K562 (cell line): ENCODE measurements around the gene MYO15B. TPM values are rescaled to one million over a fixed set of nuclear protein-coding genes. Genes with fewer than 3 reads are reported as not detected.

Experiments
- ATAC-seq: fragments of 200-7000 bp; cut with Tn5 transposase; 3 replicates; pipeline ENCODE4 v1.9.1; 2020; ENCODE audit warnings: moderate library complexity
- BruUV-seq: library from RNA; stranded (reverse); fragments of 400-500 nt; replicated peaks from 2 replicates; lab custom pipeline; 2021; lab: Mats Ljungman, UMichigan
- CTCF ChIA-PET: fragments of 300-600 bp; formaldehyde crosslinking; extraction: SDS; loops from one replicate; lab custom pipeline; 2021; ENCODE audit warnings: low intra/inter-chr PET ratio; lab: Yijun Ruan, JAX
- POLR2A ChIA-PET: fragments of 300-600, 350-650 bp; sonication (Branson Sonifier 250); formaldehyde crosslinking; extraction: SDS; loops from one replicate; lab custom pipeline; 2021; ENCODE audit warnings: antibody characterized with exemption, inconsistent platforms; lab: Yijun Ruan, JAX
- DNase-seq, 4 experiments: peaks; one replicate each; pipeline versions ENCODE4 v3.0.0 to v3.0.0-alpha.2; 2011 to 2018; ENCODE audit warnings: low spot score in 3 of 4, mixed read lengths in 3 of 4; ENCODE audit errors: extremely low read depth in 1 of 4
- FAIRE-seq: peaks from 2 replicates; lab custom pipeline; 2011; peaks lifted over from hg19 to GRCh38; lab: Jason Lieb, UNC
- H2AFZ ChIP-seq: 2 replicates; pipeline ENCODE4 v1.6.0; 2011; ENCODE audit warnings: low read depth, low read length, control low read depth, inconsistent platforms
- H3K27ac ChIP-seq: fragments of 200-600 bp; 3 replicates; pipeline ENCODE4 v1.8.0; 2011; ENCODE audit warnings: low read depth, mild to moderate bottlenecking, control low read depth, inconsistent platforms, low read length, moderate library complexity, mixed read lengths; ENCODE audit errors: extremely low read depth
- H3K27me3 ChIP-seq, 2 experiments: fragments of 300-600 bp in 1 of 2; 2 replicates in 1 of 2; 3 replicates in 1 of 2; pipeline versions ENCODE4 v1.6.0 to v1.8.0; 2011; ENCODE audit warnings: inconsistent platforms in 2 of 2, low read length in 2 of 2, mild to moderate bottlenecking in 1 of 2, mixed read lengths in 1 of 2, moderate library complexity in 1 of 2; ENCODE audit not compliant: control insufficient read depth in 2 of 2, insufficient read depth in 2 of 2
- H3K36me3 ChIP-seq: fragments of 300-600 bp; 3 replicates; pipeline ENCODE4 v1.8.0; 2011; ENCODE audit warnings: mild to moderate bottlenecking, low read length, inconsistent platforms; ENCODE audit not compliant: control insufficient read depth, insufficient read depth
- H3K4me1 ChIP-seq, 2 experiments: fragments of 200-600 bp in 1 of 2; replicated peaks in 1 of 2; 2 replicates in 1 of 2; 3 replicates in 1 of 2; pipeline versions ENCODE4 v1.5.1 to v1.8.0; 2011; ENCODE audit warnings: inconsistent platforms in 2 of 2, low read length in 2 of 2, mild to moderate bottlenecking in 1 of 2, mixed read lengths in 1 of 2, moderate library complexity in 1 of 2; ENCODE audit not compliant: control insufficient read depth in 2 of 2, insufficient read depth in 2 of 2
- H3K4me2 ChIP-seq: 2 replicates; pipeline ENCODE4 v1.6.1; 2011; ENCODE audit warnings: low read length, control low read depth, inconsistent platforms, mixed read lengths; ENCODE audit not compliant: insufficient read depth
- H3K4me3 ChIP-seq: fragments of 200-600 bp; sonication (generic), shearing (Covaris generic); 2 replicates; pipeline ENCODE4 v1.5.1; 2016; ENCODE audit warnings: control low read depth, inconsistent platforms
- H3K79me2 ChIP-seq: fragments of 200-600 bp; 3 replicates; pipeline ENCODE4 v1.8.0; 2011; ENCODE audit warnings: low read length, inconsistent platforms; ENCODE audit not compliant: control insufficient read depth, insufficient read depth
- H3K9ac ChIP-seq, 2 experiments: 2 replicates each; pipeline versions ENCODE4 v1.6.0 to v1.6.1; 2011; ENCODE audit warnings: low read depth in 2 of 2, low read length in 2 of 2, control low read depth in 1 of 2, inconsistent platforms in 1 of 2, mild to moderate bottlenecking in 1 of 2, mixed read lengths in 1 of 2; ENCODE audit not compliant: insufficient read depth in 1 of 2
- H3K9me1 ChIP-seq: one replicate; pipeline ENCODE4 v1.6.0; 2011; ENCODE audit warnings: inconsistent platforms, mild to moderate bottlenecking, low read length, moderate library complexity; ENCODE audit not compliant: control insufficient read depth, insufficient read depth
- H3K9me3 ChIP-seq: replicated peaks from 2 replicates; pipeline ENCODE4 v1.5.1; 2011; ENCODE audit warnings: low read depth, low read length, inconsistent platforms; ENCODE audit not compliant: control insufficient read depth, insufficient read depth
- H4K20me1 ChIP-seq: replicated peaks from 2 replicates; pipeline ENCODE4 v1.6.1; 2011; ENCODE audit warnings: low read length, inconsistent platforms, mixed read lengths; ENCODE audit not compliant: control insufficient read depth, insufficient read depth
- HSF4 ChIP-seq: fragments of 250-450 bp; sonication (Bioruptor Pico); IDR thresholded peaks from 2 replicates; pipeline ENCODE4 v2.1.2; 2022; ENCODE audit warnings: mild to moderate bottlenecking, moderate library complexity, borderline replicate concordance
- MTA2 ChIP-seq: fragments of 450-650 bp; IDR thresholded peaks from 2 replicates; pipeline ENCODE4 v1.6.1; 2016; ENCODE audit warnings: low read depth
- NFIC ChIP-seq: fragments of 450-650 bp; IDR thresholded peaks from 2 replicates; pipeline ENCODE4 v1.6.1; 2017; ENCODE audit warnings: mild to moderate bottlenecking, inconsistent platforms
- NFIX ChIP-seq: fragments of 250-450 bp; sonication (Bioruptor Pico); IDR thresholded peaks from 2 replicates; pipeline ENCODE4 v1.4.0; 2020; ENCODE audit warnings: low read depth, mild to moderate bottlenecking, moderate library complexity
- NKRF ChIP-seq: fragments of 450-650 bp; IDR thresholded peaks from 2 replicates; pipeline ENCODE4 v1.6.1; 2016; ENCODE audit warnings: borderline replicate concordance
- RBFOX2 ChIP-seq: fragments of 200-400 bp; formaldehyde crosslinking; IDR thresholded peaks from 2 replicates; pipeline ENCODE4 v1.6.1; 2017; ENCODE audit warnings: low read depth, mild to moderate bottlenecking, low read length, moderate library complexity
- ZFP30 ChIP-seq: fragments of 250-450 bp; sonication (Bioruptor Pico); IDR thresholded peaks from 2 replicates; pipeline ENCODE4 v1.8.0; 2022; ENCODE audit warnings: moderate library complexity, mild to moderate bottlenecking, inconsistent platforms, borderline replicate concordance
- ZNF274 ChIP-seq: IDR thresholded peaks from 2 replicates; pipeline ENCODE4 v1.6.1; 2011; ENCODE audit warnings: low read depth, mild to moderate bottlenecking, low read length, moderate library complexity, borderline replicate concordance
- WGBS: fragments of 100-300 bp; shearing (Covaris generic); methylation state at CpG from one replicate; pipeline ENCODE4 v1.1.6; 2016; ENCODE audit warnings: low coverage, mixed read lengths; ENCODE audit not compliant: insufficient coverage; ENCODE audit errors: missing lambda C conversion rate; 5-methylcytosine and 5-hydroxymethylcytosine counted together
- in situ Hi-C: fragments of 300-500 bp; cut with MboI; formaldehyde crosslinking; loops from 4 replicates; pipeline ENCODE4 v1.15.0; 2018; ENCODE audit warnings: inconsistent platforms, mixed read lengths
- intact Hi-C: fragments of 100-400 bp; cut with micrococcal nuclease; formaldehyde crosslinking; loops from 2 replicates; pipeline ENCODE4 v1.14.2; 2022
- polyA plus RNA-seq, 8 experiments: library from polyadenylated mRNA; depleted of rRNA in 4 of 8; stranded (reverse) in 5 of 8; unstranded in 3 of 8; fragments of >200 nt; fragmentation: Nextera tagmentation in 2 of 8; fragmentation: Illumina TruSeq in 1 of 8; extraction: Ambion mirVana in 2 of 8; extraction: Trizol in 1 of 8; gene quantifications; 2 replicates each; pipeline versions ENCODE4 v1.2.1 to v1.2.3, GENCODE V29; 2011 to 2014; ENCODE audit warnings: inconsistent platforms in 1 of 8, missing spikeins in 1 of 8
- total RNA-seq, 7 experiments: library from RNA; depleted of rRNA in 6 of 7; stranded (reverse); fragments of >200 nt in 6 of 7; fragmentation: Illumina TruSeq in 2 of 7; extraction: Trizol in 2 of 7; gene quantifications; 2 replicates each; pipeline versions ENCODE4 v1.2.1 to v1.2.3, GENCODE V29; 2011 to 2021; ENCODE audit warnings: low replicate concordance in 1 of 7
- TF ChIP-seq, protein P1 (sequence below): fragments of 450-650 bp; formaldehyde crosslinking; IDR thresholded peaks from 2 replicates; pipeline ENCODE4 v1.4.0; 2022; ENCODE audit warnings: missing genetic modification characterization

MYO15B gene
- total and polyA plus RNA-seq, 9 of the 15 experiments (the other 6 are each of a cell fraction or from before 2014, with no cell fraction given): 0.05 to 3.1 (median 0.83) TPM; not detected in 2

DNA sequence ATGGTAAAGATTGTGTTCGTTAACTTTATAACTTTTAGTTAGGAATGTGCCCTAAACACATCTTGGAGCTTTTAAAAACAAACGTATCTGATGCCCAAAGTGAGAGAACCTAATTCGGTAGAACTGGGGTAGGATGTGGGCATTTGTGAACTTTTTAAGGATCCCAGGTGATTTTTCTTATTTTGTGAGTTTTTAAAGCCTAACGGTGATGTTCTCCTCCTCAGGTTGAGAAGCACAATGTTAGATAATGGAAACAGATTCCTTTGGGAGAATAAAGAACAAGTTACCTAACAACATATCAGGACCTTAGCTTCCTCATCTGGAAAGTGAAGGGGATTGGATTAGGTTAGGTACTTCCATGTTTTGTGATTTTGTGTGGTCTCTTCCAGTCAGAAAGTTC, 80.2 kb downstream of the MYO15B start (continued):
- TF ChIP-seq ZFP30 (no peak), ZNF274 (no peak), HSF4 (CRISPR knock-in tag) (no peak), MTA2 (no peak)
- TF ChIP-seq, all 486 proteins: peak for 0

- peak overlapping the region; percentile 85 for H3K4me3 ChIP-seq
- no peaks in the 10 kb centered on the region; the same call in 1 of the 2 replicates for H4K20me1 ChIP-seq
- POLR2A ChIA-PET: interaction anchor here (0.6 to 2.6 kb wide), 3 partner anchors 15 to 54 kb away, joined by 3 to 12 read pairs (median 3); no protein-coding TSS in a partner anchor
- no peak for FAIRE-seq
- in situ Hi-C loops: no loop called here
- CTCF ChIA-PET: no interaction called here
- peak overlapping the region in 1 of 2 experiments; percentile 85; a peak in 2 of 4 replicates for H3K9ac ChIP-seq
- WGBS: 36% methylated on average over 4 of the region's 4 CpGs
- peak overlapping the region; percentile 95 for H3K4me2 ChIP-seq
- no peak for DNase-seq
- ATAC-seq: no peak
- H3K9me1 ChIP-seq: no peaks in the 10 kb centered on the region
- no peaks in the 10 kb centered on the region for H3K9me3 ChIP-seq
- H3K4me1 ChIP-seq: peaks cover 3 to 13% of the 10 kb centered on the region in 2 experiments; a peak in 4 of 5 replicates
- peaks cover 65% of the 10 kb centered on the region for H3K79me2 ChIP-seq
- no TSS peak for BruUV-seq
- intact Hi-C loops: no loop called here
- H3K27ac ChIP-seq: no peak overlapping the region; the same call in 2 of the 3 replicates
- peak; percentile 4; the same call in 1 of the 2 replicates for TF ChIP-seq RBFOX2
- TF ChIP-seq, protein P1, sequence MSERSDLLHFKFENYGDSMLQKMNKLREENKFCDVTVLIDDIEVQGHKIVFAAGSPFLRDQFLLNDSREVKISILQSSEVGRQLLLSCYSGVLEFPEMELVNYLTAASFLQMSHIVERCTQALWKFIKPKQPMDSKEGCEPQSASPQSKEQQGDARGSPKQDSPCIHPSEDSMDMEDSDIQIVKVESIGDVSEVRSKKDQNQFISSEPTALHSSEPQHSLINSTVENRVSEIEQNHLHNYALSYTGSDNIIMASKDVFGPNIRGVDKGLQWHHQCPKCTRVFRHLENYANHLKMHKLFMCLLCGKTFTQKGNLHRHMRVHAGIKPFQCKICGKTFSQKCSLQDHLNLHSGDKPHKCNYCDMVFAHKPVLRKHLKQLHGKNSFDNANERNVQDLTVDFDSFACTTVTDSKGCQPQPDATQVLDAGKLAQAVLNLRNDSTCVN (CRISPR knock-in tag): no peak
- peak; percentile 97 for TF ChIP-seq NFIC
- TF ChIP-seq NFIX: peak; percentile 86
- TF ChIP-seq NKRF: 0 out of 2 replicates have a peak, but pooled peaks have one; percentile 33
- TF ChIP-seq, all 486 proteins: peak for 4
- Histone ChIP-seq H3K36me3 (peaks cover 62% of the 10 kb centered on the region), H2AFZ (no peak overlapping the region), H3K27me3 (no peaks in the 10 kb centered on the region)
Measured at GRCh38 chr17:75668489-75668888, 80.9 kb downstream of the MYO15B start.
